H1 (cell line): Measurements from ENCODE around the gene PGAP2. TPM values are rescaled to one million over a fixed set of nuclear protein-coding genes. Genes with fewer than 3 reads are reported as not detected.

Experiments used
- CTCF ChIA-PET: fragments of 300-600 bp; sonication (Branson Sonifier 250); formaldehyde crosslinking; loops from one replicate; lab custom pipeline; 2021; ENCODE audit not compliant: partially characterized antibody; lab: Charles Lee
- POLR2A ChIA-PET: fragments of 300-600 bp; sonication (Branson Sonifier 250); formaldehyde crosslinking; loops from one replicate; lab custom pipeline; 2021; ENCODE audit warnings: inconsistent platforms; ENCODE audit not compliant: partially characterized antibody; lab: Charles Lee
- DNase-seq, 2 experiments: peaks; one replicate each; pipeline versions ENCODE4 v3.0.0 to v3.0.0-alpha.2; 2010 to 2022; ENCODE audit warnings: low spot score in 2 of 2, low read depth in 1 of 2, mixed read lengths in 1 of 2
- FAIRE-seq: peaks from 2 replicates; lab custom pipeline; 2011; peaks lifted over from hg19 to GRCh38; lab: Jason Lieb, UNC
- H2AFZ ChIP-seq: 2 replicates; pipeline ENCODE4 v1.8.1; 2012; ENCODE audit warnings: low read length, inconsistent platforms
- H2AK5ac ChIP-seq: 2 replicates; pipeline ENCODE4 v1.6.1; 2013; ENCODE audit warnings: low read depth, low read length
- H2BK120ac ChIP-seq: replicated peaks from 2 replicates; pipeline ENCODE3; 2013; ENCODE audit warnings: low read depth, low read length, inconsistent platforms
- H2BK12ac ChIP-seq: 2 replicates; pipeline ENCODE4 v1.6.1; 2013; ENCODE audit warnings: low read depth, low read length
- H2BK15ac ChIP-seq: 2 replicates; pipeline ENCODE4 v1.6.1; 2013; ENCODE audit warnings: low read length
- H2BK20ac ChIP-seq: 2 replicates; pipeline ENCODE4 v1.6.1; 2013; ENCODE audit warnings: low read length
- H2BK5ac ChIP-seq: 2 replicates; pipeline ENCODE4 v1.6.1; 2013; ENCODE audit warnings: low read depth, low read length
- H3K14ac ChIP-seq: 2 replicates; pipeline ENCODE4 v1.6.1; 2013; ENCODE audit warnings: inconsistent platforms; ENCODE audit not compliant: insufficient read length
- H3K18ac ChIP-seq: 2 replicates; pipeline ENCODE4 v1.6.1; 2013; ENCODE audit warnings: low read length; ENCODE audit errors: extremely low read depth
- H3K23ac ChIP-seq: 2 replicates; pipeline ENCODE4 v1.6.1; 2013; ENCODE audit warnings: inconsistent platforms; ENCODE audit not compliant: insufficient read length
- H3K23me2 ChIP-seq: 2 replicates; pipeline ENCODE4 v1.6.1; 2013; ENCODE audit warnings: low read depth, low read length
- H3K27ac ChIP-seq: 2 replicates; pipeline ENCODE4 v1.6.1; 2011; ENCODE audit warnings: low read depth, low read length, inconsistent platforms
- H3K27me3 ChIP-seq, 4 experiments: replicated peaks in 1 of 4; 1 replicate in 1 of 4; 2 replicates in 3 of 4; pipeline versions ENCODE4 v1.6.1 to v1.8.1; 2011 to 2013; ENCODE audit warnings: low read length in 3 of 4, mild to moderate bottlenecking in 3 of 4, inconsistent platforms in 2 of 4, mixed read lengths in 2 of 4, moderate library complexity in 1 of 4; ENCODE audit not compliant: control insufficient read depth in 3 of 4, insufficient read depth in 3 of 4; ENCODE audit errors: extremely low read depth in 1 of 4
- H3K36me3 ChIP-seq, 4 experiments: 2 replicates each; pipeline versions ENCODE4 v1.6.1 to v1.8.1; 2011 to 2013; ENCODE audit warnings: mild to moderate bottlenecking in 4 of 4, low read length in 3 of 4, moderate library complexity in 2 of 4, control low read depth in 1 of 4, inconsistent platforms in 1 of 4; ENCODE audit not compliant: insufficient read depth in 4 of 4, control insufficient read depth in 2 of 4
- H3K4ac ChIP-seq: replicated peaks from 2 replicates; pipeline ENCODE3; 2013; ENCODE audit warnings: low read length, low read depth, mixed read lengths, inconsistent platforms; ENCODE audit not compliant: insufficient read length
- H3K4me1 ChIP-seq, 4 experiments: replicated peaks in 1 of 4; 1 replicate in 1 of 4; 2 replicates in 3 of 4; pipeline versions ENCODE4 v1.6.1 to v1.8.1; 2011 to 2013; ENCODE audit warnings: low read length in 3 of 4, inconsistent platforms in 2 of 4, mixed read lengths in 1 of 4; ENCODE audit not compliant: insufficient read depth in 4 of 4, control insufficient read depth in 3 of 4
- H3K4me2 ChIP-seq, 2 experiments: 2 replicates each; pipeline versions ENCODE4 v1.6.1 to v1.8.1; 2011 to 2013; ENCODE audit warnings: low read depth in 2 of 2, low read length in 2 of 2, control low read depth in 1 of 2, inconsistent platforms in 1 of 2, mild to moderate bottlenecking in 1 of 2; ENCODE audit not compliant: insufficient read depth in 1 of 2
- H3K4me3 ChIP-seq, 4 experiments: fragments of 200-600, 300-600 bp in 1 of 4; sonication (generic), shearing (Covaris generic), sonication (Bioruptor Twin) in 1 of 4; 2 replicates each; pipeline versions ENCODE4 v1.5.1 to v1.8.1; 2011 to 2016; ENCODE audit warnings: low read length in 4 of 4, low read depth in 3 of 4, control low read depth in 2 of 4, inconsistent platforms in 2 of 4, mild to moderate bottlenecking in 2 of 4, mixed read lengths in 1 of 4, moderate library complexity in 1 of 4; ENCODE audit not compliant: insufficient read depth in 2 of 4; ENCODE audit errors: extremely low read depth in 1 of 4
- H3K56ac ChIP-seq: replicated peaks from 2 replicates; pipeline ENCODE3; 2013; ENCODE audit warnings: low read depth, mild to moderate bottlenecking, mixed read lengths, low read length, inconsistent platforms; ENCODE audit not compliant: insufficient read length
- H3K79me1 ChIP-seq: 2 replicates; pipeline ENCODE4 v1.6.1; 2013; ENCODE audit warnings: low read depth, low read length, control low read depth
- H3K79me2 ChIP-seq, 2 experiments: 2 replicates each; pipeline versions ENCODE4 v1.6.1 to v1.8.1; 2012 to 2013; ENCODE audit warnings: low read length in 2 of 2, mild to moderate bottlenecking in 2 of 2, inconsistent platforms in 1 of 2; ENCODE audit not compliant: insufficient read depth in 2 of 2, control insufficient read depth in 1 of 2
- H3K9ac ChIP-seq, 4 experiments: replicated peaks in 1 of 4; 1 replicate in 1 of 4; 2 replicates in 3 of 4; pipeline versions ENCODE4 v1.6.1 to v1.8.1; 2011 to 2013; ENCODE audit warnings: low read depth in 3 of 4, low read length in 3 of 4, control low read depth in 2 of 4, mild to moderate bottlenecking in 2 of 4, moderate library complexity in 2 of 4, inconsistent platforms in 1 of 4; ENCODE audit errors: extremely low read depth in 1 of 4
- H3K9me3 ChIP-seq, 2 experiments: 2 replicates each; pipeline versions ENCODE4 v1.6.1 to v1.8.1; 2012 to 2013; ENCODE audit warnings: mild to moderate bottlenecking in 2 of 2, moderate library complexity in 2 of 2, control low read depth in 1 of 2, inconsistent platforms in 1 of 2, low read depth in 1 of 2, low read length in 1 of 2, mixed read lengths in 1 of 2; ENCODE audit not compliant: insufficient read depth in 2 of 2
- H4K20me1 ChIP-seq, 2 experiments: replicated peaks in 1 of 2; 2 replicates each; pipeline versions ENCODE3 to v1.8.1; 2011 to 2013; ENCODE audit warnings: inconsistent platforms in 2 of 2, low read length in 2 of 2, mild to moderate bottlenecking in 1 of 2; ENCODE audit not compliant: insufficient read depth in 2 of 2, control insufficient read depth in 1 of 2
- H4K5ac ChIP-seq: 2 replicates; pipeline ENCODE4 v1.6.1; 2013; ENCODE audit warnings: low read length, low read depth, mixed read lengths, inconsistent platforms; ENCODE audit not compliant: insufficient read length
- H4K8ac ChIP-seq: 2 replicates; pipeline ENCODE4 v1.8.0; 2013; ENCODE audit warnings: mild to moderate bottlenecking, moderate library complexity, low read length, inconsistent platforms; ENCODE audit not compliant: insufficient read depth; ENCODE audit errors: extremely low read depth
- H4K91ac ChIP-seq: replicated peaks from 2 replicates; pipeline ENCODE3; 2013; ENCODE audit warnings: low read length, mixed read lengths, inconsistent platforms; ENCODE audit not compliant: insufficient read length
- ASH2L ChIP-seq: fragments of 200-600, 300-600 bp; sonication (generic); IDR thresholded peaks from one replicate; pipeline ENCODE4 v1.7.1; 2017; ENCODE audit warnings: low read length
- CREB1 ChIP-seq: IDR thresholded peaks from 2 replicates; pipeline ENCODE4 v1.6.1; 2012; ENCODE audit warnings: inconsistent platforms
- FOSL1 ChIP-seq: IDR thresholded peaks from 2 replicates; pipeline ENCODE4 v1.6.1; 2011; ENCODE audit warnings: mild to moderate bottlenecking, low read depth, low read length, moderate library complexity; ENCODE audit not compliant: insufficient read depth
- TAF1 ChIP-seq: IDR thresholded peaks from 2 replicates; pipeline ENCODE4 v1.6.1; 2011; ENCODE audit warnings: mild to moderate bottlenecking, low read depth, low read length
- TEAD4 ChIP-seq: IDR thresholded peaks from 2 replicates; pipeline ENCODE4 v1.6.1; 2012; ENCODE audit warnings: low read depth, low read length, inconsistent platforms, mixed read lengths
- WGBS, 2 experiments: shearing (Covaris generic) in 1 of 2; methylation state at CpG; one replicate each; pipeline versions ENCODE4 v1.1.6 to v1.1.7; 2013 to 2015; ENCODE audit warnings: low lambda C conversion rate in 2 of 2, mixed read lengths in 2 of 2, inconsistent platforms in 1 of 2, low coverage in 1 of 2, missing lambda C conversion rate in 1 of 2; ENCODE audit not compliant: insufficient replicate concordance in 2 of 2, insufficient coverage in 1 of 2, insufficient read length in 1 of 2; ENCODE audit errors: extremely low coverage in 1 of 2, missing lambda C conversion rate in 1 of 2; 5-methylcytosine and 5-hydroxymethylcytosine counted together
- polyA plus RNA-seq, 7 experiments: library from polyadenylated mRNA; depleted of rRNA in 3 of 7; stranded (reverse) in 5 of 7; unstranded in 2 of 7; fragments of >200 nt in 5 of 7; fragments of 200-250 nt in 2 of 7; gene quantifications; 1 replicate in 5 of 7; 2 replicates in 1 of 7; 4 replicates in 1 of 7; pipeline versions ENCODE4 v1.2.1 to v1.2.3, GENCODE V29; 2011 to 2013; ENCODE audit warnings: missing spikeins in 2 of 7, mixed read lengths in 2 of 7
- total RNA-seq: library from RNA; stranded (reverse); fragmentation: NEBNext Ultra II Directional; extraction: Animal tissue kit (Norgen Biotek cat#: 25700); gene quantifications from 2 replicates; pipeline ENCODE4 v1.2.1, GENCODE V29; 2021
- TF ChIP-seq, protein P1 (sequence below): IDR thresholded peaks from 2 replicates; pipeline ENCODE4 v1.6.1; 2012; ENCODE audit warnings: inconsistent platforms
- TF ChIP-seq, protein P2 (sequence below): IDR thresholded peaks from 2 replicates; pipeline ENCODE4 v1.6.1; 2012; ENCODE audit warnings: inconsistent platforms

PGAP2 gene
- total and polyA plus RNA-seq, 2 of the 8 experiments (the other 6 are each of a cell fraction or from before 2014, with no cell fraction given), result 56.5 to 106 TPM

DNA sequence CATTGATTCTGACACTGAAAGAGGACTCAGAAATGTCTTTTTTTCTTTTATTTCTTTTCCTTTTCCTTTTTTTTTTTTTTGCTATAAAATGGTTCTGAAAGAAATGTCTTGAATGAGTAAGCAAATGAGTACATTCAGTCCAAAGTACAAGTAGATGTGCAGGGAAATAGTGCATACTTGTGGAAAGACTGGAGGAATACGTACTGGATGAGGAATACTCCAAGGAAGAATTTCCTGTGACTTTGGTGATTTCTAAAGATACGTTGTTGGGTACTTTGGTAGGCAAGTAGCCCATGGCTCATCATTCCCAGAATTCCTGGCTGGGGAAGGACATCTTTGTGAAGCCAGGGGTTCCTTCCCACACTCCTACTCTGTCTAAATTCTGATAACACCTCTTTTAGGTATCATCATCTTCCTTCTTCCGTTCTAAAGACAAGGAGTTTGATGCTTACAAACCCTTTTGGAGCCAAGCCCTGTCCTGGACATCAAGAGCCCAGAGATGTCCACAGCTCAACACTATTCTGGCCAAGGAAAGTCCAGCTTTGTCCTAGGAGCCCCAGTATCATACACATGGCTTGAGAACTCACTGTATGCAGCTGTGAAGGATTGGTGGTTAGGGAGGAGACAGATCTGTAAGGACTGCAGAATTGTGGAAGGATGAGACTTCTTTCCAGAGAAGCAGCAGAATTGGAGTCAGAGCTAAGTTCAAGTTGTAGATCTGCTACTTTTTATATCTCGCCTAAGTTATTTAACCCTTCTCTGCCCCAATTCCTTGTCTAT is 6.2 kb upstream of the PGAP2 start:
- H4K91ac ChIP-seq, result no peak overlapping the region
- no peak for DNase-seq
- no peak overlapping the region for H3K4me3 ChIP-seq
- H2BK12ac ChIP-seq, result no peak overlapping the region
- H3K79me2 ChIP-seq, result peaks cover 0 to under 1% of the 10 kb centered on the region in 2 experiments; a peak in 1 of 4 replicates
- peaks cover 3% of the 10 kb centered on the region; the same call in 1 of the 2 replicates for H3K23me2 ChIP-seq
- H3K36me3 ChIP-seq, result no peaks in the 10 kb centered on the region
- ChIA-PET POLR2A (interaction anchor here (1.0 kb wide), 1 partner anchor 32 kb away, joined by 3 read pairs; no protein-coding TSS in a partner anchor), CTCF (no interaction called here)
- WGBS, 2 experiments, result 86% methylated on average over 4 of the region's 4 CpGs; no CpG with 5 or more reads in 1 of the 2 experiments
- H2BK5ac ChIP-seq, result no peak overlapping the region
- H2AFZ ChIP-seq, result no peak overlapping the region
- H3K4me2 ChIP-seq, result no peak overlapping the region
- H3K9ac ChIP-seq, result no peak overlapping the region
- peaks cover 0 to 5% (median 0%) of the 10 kb centered on the region in 4 experiments; a peak in 1 of 7 replicates for H3K4me1 ChIP-seq
- no peak overlapping the region for H3K56ac ChIP-seq
- H2BK15ac ChIP-seq, result no peak overlapping the region
- H3K27ac ChIP-seq, result no peak overlapping the region
- H3K23ac ChIP-seq, result no peak overlapping the region
- H4K5ac ChIP-seq, result no peak overlapping the region
- H3K18ac ChIP-seq, result no peak overlapping the region
- no peaks in the 10 kb centered on the region for H3K79me1 ChIP-seq
- H3K14ac ChIP-seq, result no peak overlapping the region
- TF ChIP-seq, protein P1, sequence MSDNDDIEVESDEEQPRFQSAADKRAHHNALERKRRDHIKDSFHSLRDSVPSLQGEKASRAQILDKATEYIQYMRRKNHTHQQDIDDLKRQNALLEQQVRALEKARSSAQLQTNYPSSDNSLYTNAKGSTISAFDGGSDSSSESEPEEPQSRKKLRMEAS, result no peak
- TF ChIP-seq ASH2L, result no peak
- no peak for TF ChIP-seq CREB1
- TF ChIP-seq TAF1, result no peak
- no peak for TF ChIP-seq FOSL1
- TF ChIP-seq, protein P2, sequence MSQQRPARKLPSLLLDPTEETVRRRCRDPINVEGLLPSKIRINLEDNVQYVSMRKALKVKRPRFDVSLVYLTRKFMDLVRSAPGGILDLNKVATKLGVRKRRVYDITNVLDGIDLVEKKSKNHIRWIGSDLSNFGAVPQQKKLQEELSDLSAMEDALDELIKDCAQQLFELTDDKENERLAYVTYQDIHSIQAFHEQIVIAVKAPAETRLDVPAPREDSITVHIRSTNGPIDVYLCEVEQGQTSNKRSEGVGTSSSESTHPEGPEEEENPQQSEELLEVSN, result no peak
- no peak for TF ChIP-seq TEAD4
- no peak for FAIRE-seq
- H3K4ac ChIP-seq, result no peak overlapping the region
- no peaks in the 10 kb centered on the region for H3K9me3 ChIP-seq
- no peak overlapping the region for H2BK20ac ChIP-seq
- no peaks in the 10 kb centered on the region for H4K20me1 ChIP-seq
- H3K27me3 ChIP-seq, result no peaks in the 10 kb centered on the region
- H4K8ac ChIP-seq, result no peak overlapping the region
- no peak overlapping the region for H2AK5ac ChIP-seq
- no peak overlapping the region for H2BK120ac ChIP-seq
